Measurements from ENCODE around the gene NSL1.

Gene NSL1

DNA sequence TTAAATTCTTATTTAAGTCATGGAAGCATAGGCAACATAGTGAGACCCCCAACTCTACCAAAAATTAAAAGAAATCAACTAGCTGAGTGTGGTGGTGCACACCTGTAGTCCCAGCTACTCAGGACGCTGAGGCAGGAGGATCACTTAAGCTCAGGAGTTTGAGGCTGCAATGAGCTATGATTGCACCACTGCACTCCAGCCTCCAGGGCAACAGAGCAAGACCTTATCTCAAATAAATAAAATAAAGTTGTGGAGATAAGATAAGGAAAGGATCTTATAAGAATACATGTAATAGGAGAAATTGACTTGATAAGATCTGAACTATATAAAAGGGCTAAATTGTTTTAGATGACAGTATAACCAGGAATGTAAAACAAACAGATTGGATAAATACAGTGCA is 89.7 kb downstream of the NSL1 start:
- Histone ChIP-seq H2AFZ (ENCODE audit: low read depth, low read length) (no peak overlapping the region), H3K36me3 (ENCODE audit: insufficient read depth, low read length) (no peaks in the 10 kb centered on the region), H3K4me1 (ENCODE audit: insufficient read depth, low read length) (peaks cover 25% of the 10 kb centered on the region), H4K20me1 (ENCODE audit: insufficient read depth, low read length) (no peaks in the 10 kb centered on the region), H3K27ac (ENCODE audit: low read length) (no peak overlapping the region), H3K9me3 (ENCODE audit: insufficient read depth, low read length, severe bottlenecking) (no peaks in the 10 kb centered on the region), H3K4me2 (ENCODE audit: insufficient read depth, low read length) (no peak overlapping the region), H3K79me2 (ENCODE audit: insufficient read depth, low read length) (no peaks in the 10 kb centered on the region), H3K4me3 (ENCODE audit: low read depth in 1 of 2, low read length in 2 of 2) (no peak overlapping the region), H3K9ac (ENCODE audit: low read depth, low read length) (no peak overlapping the region), H3K27me3 (ENCODE audit: insufficient read depth, low read length, poor library complexity) (peaks cover 15% of the 10 kb centered on the region)
- ATAC-seq (ENCODE audit: insufficient read depth, low read depth) (no peak), DNase-seq (no peak)
- TF ChIP-seq EZH2 (IDR thresholded peaks at IDR 0.05; ENCODE audit: borderline replicate concordance, low read depth, low read length, severe bottlenecking) (no peak), CTCF (IDR thresholded peaks at IDR 0.05; ENCODE audit: borderline replicate concordance, extremely low read depth, low read length, poor library complexity, severe bottlenecking) (no peak)

DNA sequence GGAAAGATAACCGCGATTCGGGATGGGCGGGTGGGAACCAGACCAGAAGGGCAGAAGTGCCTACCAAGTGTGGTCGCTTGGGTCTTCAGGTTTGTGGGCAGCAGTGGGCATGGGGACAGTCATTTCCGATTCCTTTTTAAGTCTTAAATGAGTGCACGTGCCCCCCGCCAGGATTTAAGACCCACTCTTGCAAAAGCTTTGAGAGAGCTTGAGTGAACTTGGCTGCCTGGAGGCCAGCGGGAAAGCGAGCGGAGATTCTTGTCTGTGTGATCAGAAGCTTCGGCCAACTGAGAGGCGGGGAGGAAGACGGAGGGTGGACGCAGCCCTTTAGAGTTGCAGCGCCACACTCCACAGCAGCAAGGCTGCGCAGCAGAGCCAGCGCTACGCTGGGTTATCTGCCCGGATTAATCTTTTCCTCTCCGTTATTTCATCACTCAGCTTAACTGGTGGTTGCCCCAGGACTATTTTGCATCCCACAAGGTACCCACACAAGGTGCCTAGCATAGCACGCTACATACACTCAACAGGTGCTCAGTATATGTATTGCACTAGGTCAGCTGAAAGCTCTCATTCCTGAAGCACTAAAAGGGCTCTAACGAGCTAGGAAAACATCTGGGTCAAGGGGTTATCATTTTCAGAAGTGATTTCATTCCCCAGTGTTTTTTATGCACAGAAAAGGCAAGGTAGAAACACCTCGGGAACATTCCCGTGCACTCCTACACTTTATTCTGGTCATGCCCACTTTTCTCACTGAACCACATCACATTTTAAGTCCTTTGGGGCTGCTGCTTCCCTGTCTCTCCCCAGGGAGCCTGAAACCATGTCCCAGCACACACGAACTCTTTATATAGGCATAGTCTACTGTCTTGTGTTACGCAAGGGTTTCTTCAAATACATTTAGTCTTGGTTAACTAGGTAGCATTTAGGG is 90.4 kb downstream of the NSL1 start:
- ATAC-seq (ENCODE audit: insufficient read depth, low read depth) = no peak
- no peak overlapping the region for H3K4me3 ChIP-seq (ENCODE audit: low read depth in 1 of 2, low read length in 2 of 2)
- no peak overlapping the region for H2AFZ ChIP-seq (ENCODE audit: low read depth, low read length)
- H4K20me1 ChIP-seq (ENCODE audit: insufficient read depth, low read length) = no peaks in the 10 kb centered on the region
- TF ChIP-seq EZH2 (IDR thresholded peaks at IDR 0.05; ENCODE audit: borderline replicate concordance, low read depth, low read length, severe bottlenecking) = no peak
- no peak for TF ChIP-seq CTCF (IDR thresholded peaks at IDR 0.05; ENCODE audit: borderline replicate concordance, extremely low read depth, low read length, poor library complexity, severe bottlenecking)
- peaks cover 25% of the 10 kb centered on the region for H3K4me1 ChIP-seq (ENCODE audit: insufficient read depth, low read length)
- H3K9ac ChIP-seq (ENCODE audit: low read depth, low read length) = no peak overlapping the region
- H3K4me2 ChIP-seq (ENCODE audit: insufficient read depth, low read length) = no peak overlapping the region
- no peak for DNase-seq
- no peaks in the 10 kb centered on the region for H3K79me2 ChIP-seq (ENCODE audit: insufficient read depth, low read length)
- no peak overlapping the region for H3K27ac ChIP-seq (ENCODE audit: low read length)
- H3K9me3 ChIP-seq (ENCODE audit: insufficient read depth, low read length, severe bottlenecking) = no peaks in the 10 kb centered on the region
- H3K27me3 ChIP-seq (ENCODE audit: insufficient read depth, low read length, poor library complexity) = peaks cover 15% of the 10 kb centered on the region
- H3K36me3 ChIP-seq (ENCODE audit: insufficient read depth, low read length) = 0 out of 2 replicates have a peak, but pooled peaks cover 2% of the 10 kb centered on the region

- Histone ChIP-seq H4K20me1 (ENCODE audit: insufficient read depth, low read length) (no peaks in the 10 kb centered on the region), H3K4me1 (ENCODE audit: insufficient read depth, low read length) (peaks cover 25% of the 10 kb centered on the region), H3K27ac (ENCODE audit: low read length) (no peak overlapping the region), H3K9me3 (ENCODE audit: insufficient read depth, low read length, severe bottlenecking) (no peaks in the 10 kb centered on the region), H3K27me3 (ENCODE audit: insufficient read depth, low read length, poor library complexity) (peaks cover 15% of the 10 kb centered on the region), H3K79me2 (ENCODE audit: insufficient read depth, low read length) (no peaks in the 10 kb centered on the region), H3K9ac (ENCODE audit: low read depth, low read length) (peak overlapping the region; percentile 64; the same call in 1 of the 2 replicates), H3K4me2 (ENCODE audit: insufficient read depth, low read length) (peak overlapping the region; percentile 88), H3K36me3 (ENCODE audit: insufficient read depth, low read length) (0 out of 2 replicates have a peak, but pooled peaks cover 2% of the 10 kb centered on the region), H2AFZ (ENCODE audit: low read depth, low read length) (peak overlapping the region; percentile 90), H3K4me3 (ENCODE audit: low read depth in 1 of 2, low read length in 2 of 2) (peak overlapping the region; percentile 15 to 75; a peak in 3 of 4 replicates)
- TF ChIP-seq EZH2 (IDR thresholded peaks at IDR 0.05; ENCODE audit: borderline replicate concordance, low read depth, low read length, severe bottlenecking) (no peak), CTCF (IDR thresholded peaks at IDR 0.05; ENCODE audit: borderline replicate concordance, extremely low read depth, low read length, poor library complexity, severe bottlenecking) (no peak)
- DNase-seq = no peak
- ATAC-seq (ENCODE audit: insufficient read depth, low read depth) = peak; percentile 21; the same call in 1 of the 3 replicates
Observed at GRCh38 chr1:212700223-212700891, 91.2 kb downstream of the NSL1 start.
